GDM1 (cell line): ENCODE data around the gene ANO6.

ENCODE experiments used
- DNase-seq: peaks from one replicate; lab custom pipeline; 2025; lab: John Stamatoyannopoulos, UW

ANO6 gene

DNA sequence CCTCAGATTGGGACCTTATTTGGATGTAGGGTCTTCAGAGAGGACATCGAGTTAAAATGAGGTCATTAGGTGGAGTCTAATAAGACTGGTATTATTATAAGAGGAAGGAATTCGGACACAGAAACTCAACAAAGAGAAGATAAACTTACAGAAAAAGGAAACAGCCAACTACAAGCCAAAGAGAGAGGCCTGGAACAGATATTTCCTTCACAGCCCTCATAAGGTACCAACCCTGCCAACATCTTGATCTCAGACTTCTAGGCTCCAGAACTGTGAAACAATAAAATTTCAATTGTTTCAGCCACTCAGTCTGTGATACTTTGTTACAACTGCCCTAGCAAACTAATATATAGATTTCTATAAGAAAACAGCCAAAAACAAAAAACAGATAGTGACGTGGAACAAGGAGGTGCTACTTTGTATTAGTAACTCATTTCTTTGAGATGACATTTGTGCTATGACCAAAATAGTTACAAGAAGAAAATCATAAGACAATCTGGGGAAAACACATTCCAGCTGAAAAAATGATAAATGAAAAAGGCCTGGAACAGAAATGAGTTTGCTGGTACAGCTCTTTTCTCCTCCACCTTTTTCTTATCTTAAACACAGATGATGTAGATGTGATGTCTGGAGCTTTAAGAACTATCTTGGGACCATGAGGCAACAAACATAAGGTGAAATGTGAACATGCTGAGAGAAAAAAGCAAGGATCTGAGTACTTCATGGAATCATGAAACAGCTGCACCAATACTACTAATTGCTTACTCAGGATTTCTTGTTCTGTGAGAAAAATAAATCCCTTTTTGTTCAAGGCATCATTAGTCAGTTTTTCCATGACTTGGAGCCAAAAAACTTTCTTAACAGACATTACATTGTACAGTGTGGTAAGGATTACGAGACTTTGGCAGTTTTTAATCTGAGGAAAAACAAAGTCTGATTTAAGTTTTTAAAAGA, 243.2 kb downstream of the ANO6 start:
- DNase-seq = no peak

DNA sequence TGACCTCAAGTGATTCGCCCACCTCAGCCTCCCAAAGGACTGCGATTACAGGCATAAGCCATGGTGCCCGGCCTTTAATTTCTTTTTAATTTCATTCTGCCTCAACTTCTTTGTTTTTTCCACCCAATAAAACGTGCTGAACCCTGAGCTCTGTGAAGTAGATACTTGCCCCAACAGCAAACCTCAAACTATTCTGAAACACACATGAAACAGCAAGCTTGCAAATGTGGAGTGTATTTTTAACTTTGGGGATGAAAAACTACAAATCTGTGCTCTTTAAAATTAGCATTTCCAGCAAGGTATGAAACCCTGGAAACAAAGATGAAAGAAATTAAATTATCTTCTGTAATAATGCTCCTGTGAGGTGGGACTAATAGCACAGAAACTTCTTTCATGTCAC, 246.6 kb downstream of the ANO6 start:
- DNase-seq = no peak

DNA sequence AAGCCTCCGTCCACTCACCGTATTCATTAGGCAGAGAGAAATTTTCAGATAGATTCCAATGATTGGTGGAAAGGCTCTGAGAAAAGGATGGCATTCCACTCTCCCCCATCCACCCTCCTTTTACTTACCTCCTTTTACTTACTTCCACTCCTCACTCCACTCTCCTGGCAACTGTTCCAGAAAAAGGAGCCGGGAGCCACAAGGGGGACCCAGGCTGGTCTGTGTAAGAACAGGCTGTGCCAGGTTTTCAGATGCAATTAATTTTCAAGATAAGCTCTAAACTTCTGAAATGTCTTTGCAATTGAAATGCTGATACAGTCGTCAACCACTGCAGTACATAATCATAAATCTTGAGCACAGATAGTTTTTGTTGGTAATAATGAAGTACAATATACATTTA, 248.8 kb downstream of the ANO6 start:
- DNase-seq = no peak

DNA sequence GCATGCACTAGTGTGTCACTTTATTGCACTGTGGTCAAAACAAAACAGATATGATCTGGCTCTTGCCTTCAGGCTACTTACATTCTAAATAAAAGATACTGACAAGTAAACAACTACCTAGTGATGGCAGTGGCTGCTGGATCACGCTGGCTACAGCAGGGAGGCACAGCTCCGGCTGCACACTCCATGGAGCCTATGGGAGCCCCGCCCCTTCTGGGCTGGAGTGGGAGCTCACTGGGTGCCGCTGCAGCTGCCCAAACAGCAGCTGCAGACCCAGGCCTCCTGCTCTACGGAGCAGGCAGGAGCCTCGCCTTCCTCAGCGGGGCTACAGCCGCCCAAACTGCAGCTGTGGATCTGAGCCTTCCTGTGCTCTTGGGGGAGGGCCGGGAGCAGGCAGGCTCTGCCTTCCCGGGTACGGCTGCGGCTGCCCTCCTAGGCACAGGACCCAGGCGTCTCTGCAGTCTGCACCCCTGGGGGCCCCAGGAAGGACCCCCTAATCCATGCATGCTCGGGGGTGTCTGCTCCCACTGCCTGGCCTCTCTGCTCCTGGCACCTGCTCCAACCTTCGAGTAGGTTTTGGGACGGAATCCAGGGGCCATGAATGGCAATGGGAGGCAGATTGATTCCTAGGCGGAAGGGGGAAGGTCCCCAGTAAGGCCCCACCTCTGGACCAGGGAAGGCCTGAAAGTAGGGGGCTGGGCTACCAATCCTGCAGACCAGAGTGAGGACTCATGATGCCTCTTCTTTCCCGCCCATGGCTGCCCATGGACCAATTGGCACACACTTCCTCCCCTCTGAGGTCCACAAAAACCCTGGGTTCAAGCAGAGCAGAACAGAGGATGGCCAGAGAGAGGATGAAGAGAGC, 253.1 kb downstream of the ANO6 start:
- no peak for DNase-seq

DNA sequence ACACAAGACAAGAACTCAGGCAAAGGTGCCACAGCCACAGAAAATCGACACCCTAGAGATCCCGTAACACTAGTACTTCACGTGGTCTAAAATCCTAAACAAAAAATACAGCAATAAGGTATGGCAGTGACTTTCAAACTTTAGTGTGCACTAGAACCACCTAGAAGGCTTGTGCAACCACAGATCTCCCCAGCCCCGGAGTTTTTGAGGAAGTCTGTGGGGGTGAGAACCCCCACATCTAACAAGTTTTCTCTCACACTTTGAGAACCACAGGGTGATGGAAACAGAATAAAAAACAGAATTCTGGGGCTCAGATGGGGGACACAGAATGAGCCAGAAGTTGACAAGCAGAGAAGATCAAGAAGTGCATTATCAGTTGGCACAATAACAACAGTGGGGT, 254.0 kb downstream of the ANO6 start:
- no peak for DNase-seq

DNA sequence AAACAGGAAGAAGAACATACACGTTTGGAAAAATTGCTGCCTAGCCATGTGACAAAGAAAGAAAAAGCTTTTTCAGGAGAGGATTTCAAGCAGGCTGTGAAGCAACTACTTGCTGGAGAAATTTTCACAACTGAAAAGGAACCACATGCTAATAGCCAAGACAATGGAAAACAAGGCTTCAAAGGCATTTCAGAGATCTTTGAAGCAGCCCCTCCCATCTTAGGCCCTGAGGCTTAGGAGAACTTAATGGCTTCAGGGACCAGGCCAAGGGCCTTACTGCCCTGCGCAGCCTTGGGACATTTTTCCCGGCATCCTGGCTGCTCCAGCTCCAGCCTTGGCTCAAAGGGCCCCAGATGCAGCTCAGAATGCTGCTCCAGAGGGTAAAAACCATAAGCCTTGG, 257.7 kb downstream of the ANO6 start:
- DNase-seq = no peak

DNA sequence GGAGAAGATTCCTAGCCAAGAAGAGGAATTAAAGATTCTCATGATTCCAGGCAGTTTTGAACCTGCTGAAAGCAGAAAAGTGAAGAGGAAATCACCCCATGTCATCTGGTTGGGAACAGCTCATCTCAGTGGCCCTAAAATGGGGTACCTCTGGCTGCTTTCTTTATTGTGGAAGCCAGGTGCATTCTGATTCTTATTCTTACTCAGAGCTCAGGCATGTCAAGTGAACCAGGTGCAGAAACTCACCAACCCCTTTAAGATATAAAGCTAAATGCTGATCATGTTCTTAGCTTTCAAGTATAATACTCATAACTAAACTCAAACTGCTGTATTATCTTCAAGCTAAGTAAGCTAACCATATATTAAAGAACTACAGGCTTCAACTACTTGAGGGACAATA, 259.7 kb downstream of the ANO6 start:
- DNase-seq = no peak

DNA sequence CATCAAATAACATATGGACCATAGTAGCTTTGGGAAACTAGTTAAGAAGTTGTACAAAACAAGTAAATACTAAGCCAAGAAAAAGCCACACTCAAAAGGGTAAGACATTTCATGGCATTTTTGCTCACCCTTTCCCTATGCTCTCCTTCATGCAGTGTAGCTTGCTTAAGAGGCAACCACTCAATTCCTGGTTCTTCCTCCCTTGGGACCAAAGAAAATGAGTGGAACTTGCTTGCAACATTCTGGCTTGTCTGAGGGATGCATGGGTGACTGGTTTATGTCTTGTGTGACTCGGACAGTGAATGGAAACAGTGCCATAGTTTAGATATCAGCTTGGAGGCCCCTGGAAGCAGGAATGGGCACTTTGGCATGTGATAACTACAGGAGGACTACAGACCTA, 261.6 kb downstream of the ANO6 start:
- DNase-seq = no peak

DNA sequence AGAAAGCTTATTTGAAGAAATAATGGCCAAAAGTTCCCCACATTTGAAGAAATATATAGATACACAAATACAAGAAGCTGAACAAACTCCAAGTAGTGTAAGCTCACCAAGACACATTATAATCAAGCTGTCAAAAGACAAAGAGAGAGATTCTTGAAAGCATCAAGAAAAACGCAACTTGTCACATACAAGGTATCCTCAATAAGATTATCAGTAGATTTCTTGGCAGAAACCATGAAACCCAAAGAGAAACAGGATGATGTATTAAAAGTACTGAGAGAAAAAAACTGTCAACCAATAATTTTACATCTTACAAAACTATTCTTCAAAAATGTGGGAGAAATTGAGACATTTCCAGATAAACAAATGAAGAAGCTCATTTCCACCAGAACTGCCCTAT, 263.0 kb downstream of the ANO6 start:
- no peak for DNase-seq

DNA sequence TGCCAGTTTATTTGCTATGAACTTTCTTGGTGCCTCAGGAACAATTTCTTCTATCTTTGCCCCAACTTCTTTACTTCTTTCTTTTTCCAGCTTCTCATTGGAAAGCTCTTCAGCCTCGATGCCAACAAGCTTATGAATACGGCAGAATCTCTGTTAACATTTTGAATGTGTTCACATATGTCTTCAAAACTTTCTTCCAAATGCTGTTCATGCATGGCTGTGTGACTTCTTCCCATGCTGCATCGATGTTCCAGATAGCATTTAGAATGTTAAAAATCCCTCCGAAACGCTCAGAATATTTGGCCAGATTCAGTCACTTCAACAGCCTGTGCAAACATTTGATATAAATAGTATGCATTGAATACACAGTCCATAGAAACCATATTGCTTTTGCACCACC, 265.9 kb downstream of the ANO6 start:
- DNase-seq = no peak

DNA sequence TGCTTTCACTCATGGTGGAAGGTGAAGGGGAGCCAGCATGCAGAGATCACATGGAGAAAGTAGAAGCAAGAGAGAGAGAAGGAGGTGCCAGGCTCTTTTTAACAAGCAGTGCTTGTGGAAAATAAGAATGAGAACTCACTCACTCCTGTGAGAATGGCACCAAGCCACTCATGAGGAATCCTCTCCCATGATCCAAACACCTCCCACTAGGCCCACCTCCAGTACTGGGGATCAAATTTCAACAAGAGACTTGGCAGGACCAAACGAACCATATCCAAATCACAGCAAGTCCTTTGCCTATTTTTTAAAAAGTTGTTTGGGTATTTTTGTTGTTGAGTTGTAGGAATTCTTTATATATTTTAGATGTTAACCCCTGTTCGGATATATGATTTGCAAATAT, 267.7 kb downstream of the ANO6 start:
- no peak for DNase-seq
